Measurements from ENCODE around the gene QRSL1.
"Not testable (repeated sequence)": the region's sequence is repeated elsewhere in the genome, so short reads cannot be mapped to it uniquely, and the experiment has no call there.

QRSL1 gene

DNA sequence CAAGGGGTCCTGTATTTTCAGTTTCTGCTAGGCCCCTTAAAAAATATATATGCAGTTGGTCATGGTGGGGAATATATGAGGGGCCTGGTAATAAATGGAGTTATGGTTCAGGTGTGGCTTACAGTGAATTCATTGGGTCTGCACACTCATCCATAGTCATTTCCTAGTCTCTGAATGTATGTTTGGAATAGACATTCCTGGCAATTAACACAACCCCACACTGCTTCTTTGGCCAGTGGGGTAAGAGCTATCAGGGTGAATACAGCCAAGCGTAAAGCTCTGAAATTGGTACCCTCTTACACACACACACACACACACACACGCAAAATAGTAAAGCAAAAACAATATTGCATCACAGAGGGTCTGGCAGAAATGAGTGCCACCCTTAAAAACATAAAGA, 56.5 kb downstream of the QRSL1 start:
- DNase-seq = no peak

DNA sequence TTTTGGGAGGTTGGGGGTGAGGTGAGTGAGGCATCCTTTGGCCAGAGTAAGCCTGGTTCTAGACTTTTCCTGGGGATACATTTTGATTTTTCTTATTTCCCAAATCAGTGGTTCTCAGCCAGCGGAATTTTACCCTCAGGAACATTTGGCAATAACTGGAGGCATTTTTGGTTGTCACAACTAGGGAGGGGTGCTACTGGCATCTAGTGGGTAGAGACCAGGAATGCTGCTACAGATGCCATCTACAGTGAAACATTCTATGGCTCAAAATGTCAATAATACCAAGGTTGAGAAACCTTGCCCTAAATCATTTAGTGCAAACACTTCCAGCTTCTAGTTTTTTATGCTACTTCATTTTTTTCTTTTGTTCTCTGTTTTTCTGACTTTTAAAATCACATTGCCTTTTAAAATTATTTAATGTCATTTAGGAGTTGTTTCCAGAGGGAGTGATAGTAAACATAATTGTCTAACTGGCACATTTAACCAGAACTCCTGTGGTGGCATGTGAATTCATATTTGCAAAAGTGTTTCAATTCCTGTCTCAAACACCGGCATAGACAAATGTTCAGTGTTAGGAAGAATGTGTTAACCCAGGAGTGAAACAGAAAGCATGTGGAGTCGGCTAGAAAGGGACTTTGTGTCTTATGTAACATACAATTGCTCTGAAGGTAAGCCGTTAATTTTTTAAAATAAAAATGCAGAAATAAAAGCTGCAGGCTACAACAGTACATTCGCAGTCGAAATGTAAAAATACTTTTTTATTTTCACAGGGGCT, 59.0 kb downstream of the QRSL1 start:
- no peak for DNase-seq

DNA sequence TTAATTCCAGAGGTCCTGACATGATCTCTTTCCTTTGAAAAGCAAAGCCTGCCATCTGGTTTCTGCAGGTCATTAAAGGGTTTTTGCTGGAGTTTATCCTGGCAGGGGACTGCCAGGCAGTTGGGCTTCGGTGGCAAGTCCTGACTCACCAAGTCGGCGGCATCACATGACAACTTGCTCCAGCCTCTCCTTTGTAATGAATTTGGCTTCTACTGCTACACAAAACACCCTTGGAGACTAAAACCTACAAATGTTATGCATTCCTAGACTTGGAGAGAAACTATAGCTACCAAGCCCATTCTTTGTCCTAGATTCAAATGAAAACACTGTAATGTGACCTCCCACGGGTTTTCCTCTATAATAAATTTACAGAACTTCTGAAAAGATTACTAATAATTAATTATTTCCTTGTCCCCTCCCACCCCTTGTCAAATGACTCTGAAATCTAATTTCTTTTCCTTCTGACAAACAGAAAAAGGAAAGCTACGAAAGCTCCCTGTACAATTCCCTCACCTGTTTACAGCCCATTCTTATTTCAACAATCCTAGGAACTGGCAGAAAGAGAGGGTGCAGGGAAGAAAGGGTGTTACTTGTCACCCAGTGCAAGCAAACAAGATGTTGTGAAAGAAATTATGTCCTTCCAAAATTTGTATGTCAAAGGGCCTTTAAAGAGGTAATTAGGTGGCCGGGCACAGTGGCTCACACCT, 62.9 kb downstream of the QRSL1 start:
- peak; percentile 54 for DNase-seq

DNA sequence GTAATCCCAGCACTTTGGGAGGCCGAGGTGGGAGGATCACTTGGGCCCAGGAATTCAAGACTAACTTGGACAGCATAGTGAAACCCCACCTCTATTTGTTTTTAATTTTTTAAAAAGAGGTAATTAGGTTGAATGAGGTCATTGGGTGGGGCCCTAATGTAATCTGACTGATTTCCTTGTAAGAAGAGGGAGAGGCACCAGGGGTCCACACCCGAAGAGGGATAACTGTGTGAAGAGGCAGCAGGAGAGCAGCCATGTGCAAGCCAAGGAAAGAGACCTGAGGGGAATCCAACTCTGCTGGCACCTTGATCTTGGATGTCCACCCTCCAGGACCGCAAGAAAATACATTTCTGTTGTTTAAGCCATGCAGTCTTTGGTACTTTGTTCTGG, 63.4 kb downstream of the QRSL1 start:
- DNase-seq = no peak

DNA sequence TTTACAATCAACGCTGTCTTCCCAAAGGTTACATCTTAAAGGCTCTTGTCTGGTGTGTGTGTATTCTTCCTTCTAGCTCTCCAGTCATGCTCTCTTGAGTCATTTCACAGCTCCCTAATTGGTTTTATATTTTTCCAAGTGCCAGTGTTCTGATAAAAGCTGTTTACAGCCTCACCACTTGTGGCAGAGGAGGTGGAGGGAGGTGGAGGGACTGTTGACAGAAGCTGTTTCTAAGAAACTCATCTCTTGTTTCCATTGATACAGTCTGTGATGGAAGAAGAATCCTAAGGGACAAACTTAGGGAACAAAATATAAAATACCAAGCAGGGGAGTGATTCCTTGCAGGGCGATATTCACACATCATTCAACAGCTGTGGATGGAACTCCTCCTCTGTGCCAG, 64.0 kb downstream of the QRSL1 start:
- DNase-seq = no peak

DNA sequence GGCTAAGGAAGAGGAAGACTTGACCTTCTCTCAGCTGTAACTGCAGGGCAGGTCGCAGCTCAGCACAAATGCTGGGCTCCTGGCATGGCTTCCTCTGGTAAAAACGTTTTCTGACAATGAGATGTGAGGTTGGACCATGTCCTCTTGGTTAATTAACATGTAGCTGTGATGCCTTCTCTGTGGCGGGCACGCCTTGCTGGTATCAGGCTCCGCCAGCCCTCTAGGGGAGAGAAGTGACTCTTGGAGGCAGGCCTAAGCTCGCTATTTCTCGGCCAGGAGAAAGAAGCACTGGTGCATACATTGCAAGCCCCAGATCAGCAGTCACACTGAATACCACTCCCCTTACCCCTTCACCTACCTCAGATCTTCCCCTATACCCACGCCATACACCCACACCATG, 65.0 kb downstream of the QRSL1 start:
- DNase-seq = no peak

DNA sequence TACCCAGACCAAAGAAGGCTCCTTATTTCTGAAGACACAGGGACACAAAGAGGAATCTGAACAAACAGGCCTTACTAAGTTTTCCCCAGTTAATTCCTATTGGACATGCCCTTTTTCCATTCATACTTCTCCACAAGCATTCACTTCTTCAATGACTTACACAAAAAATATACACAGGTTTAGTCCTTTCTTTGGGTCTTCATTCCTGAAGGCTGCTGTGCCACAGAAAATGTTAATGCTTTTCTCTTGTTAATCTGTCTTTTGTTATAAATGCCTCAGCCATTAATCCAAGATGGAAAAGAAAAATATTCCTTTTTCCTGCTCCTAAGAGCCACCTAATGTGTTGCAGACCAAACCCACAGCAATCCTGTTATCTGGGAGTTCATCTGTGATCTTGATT, 71.2 kb downstream of the QRSL1 start:
- no peak for DNase-seq

DNA sequence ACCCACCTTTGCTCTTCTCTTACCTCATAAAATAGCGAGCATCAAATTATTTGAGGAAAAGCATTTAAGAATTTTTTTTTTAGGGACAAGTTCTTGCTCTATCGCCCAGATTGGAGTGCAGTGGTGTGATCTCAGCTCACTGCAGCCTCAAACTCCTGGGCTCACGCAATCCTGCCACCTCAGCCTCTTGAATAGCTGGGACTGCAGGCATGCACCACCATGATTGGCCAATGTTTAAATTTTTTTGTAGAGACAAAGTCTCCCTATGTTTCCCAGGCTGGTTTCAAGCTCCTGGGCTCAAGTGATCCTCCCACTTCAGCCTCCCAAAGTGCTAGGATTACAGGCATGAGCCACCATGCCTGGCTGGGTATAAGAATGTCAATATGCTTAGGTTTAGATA, 71.8 kb downstream of the QRSL1 start:
- not testable (repeated sequence) for DNase-seq

DNA sequence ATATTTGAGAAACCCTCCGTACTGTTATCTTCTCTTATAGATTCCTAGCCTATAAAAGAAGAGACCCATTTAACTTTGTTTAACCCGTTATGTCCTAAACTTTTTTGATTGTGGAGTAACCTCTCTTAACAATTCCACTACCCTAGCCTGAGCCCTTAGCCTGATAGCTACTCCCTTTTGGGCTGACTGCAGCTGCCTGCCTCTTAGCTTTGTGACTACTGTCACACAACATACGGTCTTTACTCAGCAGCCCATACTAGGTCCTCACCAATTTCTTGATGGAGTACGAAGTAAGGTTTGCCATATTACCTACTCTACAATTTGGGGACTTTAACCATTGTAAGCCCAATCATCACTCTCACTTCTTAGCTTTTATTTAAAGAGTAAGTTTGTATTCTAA, 72.7 kb downstream of the QRSL1 start:
- no peak for DNase-seq

DNA sequence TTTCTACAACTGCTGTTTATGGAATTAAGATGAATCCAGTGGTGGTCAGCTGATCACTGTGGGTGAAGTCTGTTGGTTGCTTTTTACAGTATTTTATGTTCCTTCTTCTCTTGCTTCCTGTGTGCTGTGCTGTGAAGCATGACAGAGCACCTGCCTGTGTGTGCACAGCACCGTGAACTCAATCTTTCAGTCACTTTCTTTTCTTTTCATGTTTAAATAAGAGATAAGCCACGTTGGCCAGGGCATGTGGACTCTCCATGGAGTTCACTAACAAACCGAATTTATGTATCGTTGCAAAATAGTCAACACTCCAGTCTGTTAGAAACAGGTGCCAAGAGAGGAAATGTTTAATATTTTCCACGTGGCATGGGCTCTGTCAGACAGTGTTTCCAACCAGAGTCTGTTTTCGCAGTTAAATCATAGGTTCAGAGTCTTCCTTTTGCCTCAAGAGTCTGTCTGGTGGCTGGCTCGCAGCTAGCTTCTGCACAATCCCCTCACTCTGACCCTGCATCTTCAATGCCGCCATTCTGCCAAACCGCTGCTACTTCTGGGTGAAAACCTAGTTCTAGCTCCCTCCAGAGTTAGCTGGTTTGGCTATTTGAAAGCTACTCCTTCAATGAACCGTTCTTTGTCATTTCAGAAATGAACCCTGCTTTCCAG, 73.2 kb downstream of the QRSL1 start:
- DNase-seq = no peak

DNA sequence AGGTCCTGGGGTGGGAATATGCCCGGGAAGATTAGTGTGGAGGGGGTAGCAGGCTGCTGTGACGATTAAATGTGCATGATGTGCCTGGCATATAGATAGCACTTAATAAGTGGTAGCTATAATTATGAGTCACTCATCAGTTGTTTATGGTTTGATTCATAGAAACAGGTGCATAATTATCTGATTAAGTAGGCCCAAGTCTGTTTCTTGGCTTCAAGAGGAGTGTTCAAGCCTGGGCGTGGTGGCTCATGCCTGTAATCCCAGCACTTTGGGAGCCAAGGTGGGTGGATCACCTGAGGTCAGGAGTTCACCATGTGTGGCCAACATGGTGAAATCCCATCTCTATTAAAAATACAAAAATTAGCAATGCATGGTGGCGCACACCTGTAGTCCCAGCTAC, 74.9 kb downstream of the QRSL1 start:
- DNase-seq = no peak

DNA sequence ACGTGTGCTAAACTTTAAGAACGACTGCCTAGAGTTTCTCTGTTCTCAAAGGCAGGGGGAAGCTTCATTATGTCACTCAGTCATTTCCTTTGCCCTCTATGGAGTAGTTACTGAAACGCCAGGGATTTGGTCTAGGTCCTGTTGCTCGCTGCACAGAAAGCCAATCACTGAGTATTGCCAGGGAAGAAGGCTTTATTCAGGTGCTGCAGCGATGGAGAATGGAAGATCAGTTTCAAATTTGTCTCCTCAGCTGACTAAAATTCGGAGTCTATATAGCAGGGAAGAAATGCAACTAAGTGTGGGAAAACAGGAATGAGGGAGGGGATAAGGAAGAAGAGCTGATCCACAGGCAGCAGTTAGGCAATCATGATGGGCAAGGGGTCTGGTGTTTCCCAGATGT, 75.8 kb downstream of the QRSL1 start:
- no peak for DNase-seq

DNA sequence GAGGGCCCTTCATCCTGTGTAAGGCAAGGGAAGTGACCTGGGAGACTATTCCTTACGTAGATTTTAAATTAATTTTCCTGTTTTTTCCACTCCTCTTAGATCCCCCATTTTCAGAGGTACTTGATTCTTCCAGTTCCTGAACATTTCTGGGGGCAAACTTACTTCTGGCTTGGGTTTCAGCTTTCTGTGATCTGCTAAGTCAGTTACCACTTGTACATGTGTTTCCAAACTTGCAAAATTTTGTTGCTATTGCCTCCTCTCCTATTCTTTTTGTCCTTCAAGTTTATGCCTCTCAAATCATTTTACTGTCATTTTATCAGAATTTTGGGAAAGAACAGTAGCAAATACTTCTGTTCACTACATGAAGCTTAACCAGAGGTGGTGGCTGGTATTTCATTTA, 81.2 kb downstream of the QRSL1 start:
- no peak for DNase-seq

DNA sequence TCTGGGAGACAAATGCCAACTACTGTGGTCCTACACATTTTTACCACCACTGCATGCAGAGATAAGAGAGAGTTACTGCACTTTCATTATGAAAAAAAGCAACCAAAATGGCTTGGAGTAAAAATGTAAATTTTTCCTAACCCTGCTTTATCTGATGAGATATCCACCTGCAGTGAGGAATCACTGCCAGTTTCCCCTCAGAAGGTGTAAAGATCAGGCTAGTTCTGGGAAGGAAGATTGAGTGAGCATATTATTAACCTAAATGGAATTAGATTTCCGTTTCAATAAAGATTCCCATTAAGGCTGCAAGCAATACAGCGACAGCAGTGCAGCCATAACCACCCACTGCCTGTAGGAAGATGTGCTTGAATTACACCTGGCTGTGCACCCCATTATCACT, 84.9 kb downstream of the QRSL1 start:
- DNase-seq = no peak

DNA sequence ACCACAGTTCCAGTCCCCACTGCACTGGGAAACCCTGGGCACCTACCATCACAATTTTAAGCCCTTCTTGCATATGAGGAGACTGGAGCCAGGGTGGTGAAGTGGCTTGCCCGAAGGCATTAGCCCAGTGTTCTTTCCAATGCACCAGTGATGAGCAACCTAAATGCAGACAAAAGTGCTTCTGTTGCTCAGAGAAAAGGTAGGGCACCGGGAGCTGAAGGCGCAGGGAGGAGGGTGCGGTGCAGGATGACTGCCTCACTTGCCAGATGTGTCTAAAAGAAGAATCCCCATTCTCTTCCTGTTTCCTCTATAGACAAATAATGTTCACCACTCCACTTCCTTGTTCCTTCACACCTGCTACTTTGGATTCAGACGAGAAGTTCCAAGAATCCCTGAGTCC, 86.5 kb downstream of the QRSL1 start:
- DNase-seq = no peak

DNA sequence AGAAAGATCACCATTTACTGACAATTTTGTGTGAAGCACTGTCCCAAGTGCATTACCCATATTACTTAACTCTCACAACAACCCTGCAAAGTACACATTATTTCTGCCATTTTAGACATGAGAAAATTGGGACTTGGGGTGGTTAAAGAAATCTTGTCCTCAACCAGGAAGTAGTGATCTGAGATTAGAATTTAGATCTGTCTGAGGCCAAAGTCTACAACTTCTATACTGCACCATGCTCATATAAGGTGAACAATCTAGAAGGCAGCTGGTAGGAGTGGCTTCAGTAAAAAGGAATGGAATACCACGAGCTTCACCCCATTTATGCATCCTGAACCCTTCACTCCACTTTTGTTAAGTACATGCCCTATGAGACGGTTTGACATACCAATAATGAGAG, 87.6 kb downstream of the QRSL1 start:
- DNase-seq = no peak

All from eye (tissue), 1 donor.